Measurements from ENCODE around the gene TMEM250. TPM values are rescaled to one million over a fixed set of nuclear protein-coding genes. Genes with fewer than 3 reads are reported as not detected.

The TMEM250 gene
- total RNA-seq, 1 donor from 2014 or later: 30.2 TPM

DNA sequence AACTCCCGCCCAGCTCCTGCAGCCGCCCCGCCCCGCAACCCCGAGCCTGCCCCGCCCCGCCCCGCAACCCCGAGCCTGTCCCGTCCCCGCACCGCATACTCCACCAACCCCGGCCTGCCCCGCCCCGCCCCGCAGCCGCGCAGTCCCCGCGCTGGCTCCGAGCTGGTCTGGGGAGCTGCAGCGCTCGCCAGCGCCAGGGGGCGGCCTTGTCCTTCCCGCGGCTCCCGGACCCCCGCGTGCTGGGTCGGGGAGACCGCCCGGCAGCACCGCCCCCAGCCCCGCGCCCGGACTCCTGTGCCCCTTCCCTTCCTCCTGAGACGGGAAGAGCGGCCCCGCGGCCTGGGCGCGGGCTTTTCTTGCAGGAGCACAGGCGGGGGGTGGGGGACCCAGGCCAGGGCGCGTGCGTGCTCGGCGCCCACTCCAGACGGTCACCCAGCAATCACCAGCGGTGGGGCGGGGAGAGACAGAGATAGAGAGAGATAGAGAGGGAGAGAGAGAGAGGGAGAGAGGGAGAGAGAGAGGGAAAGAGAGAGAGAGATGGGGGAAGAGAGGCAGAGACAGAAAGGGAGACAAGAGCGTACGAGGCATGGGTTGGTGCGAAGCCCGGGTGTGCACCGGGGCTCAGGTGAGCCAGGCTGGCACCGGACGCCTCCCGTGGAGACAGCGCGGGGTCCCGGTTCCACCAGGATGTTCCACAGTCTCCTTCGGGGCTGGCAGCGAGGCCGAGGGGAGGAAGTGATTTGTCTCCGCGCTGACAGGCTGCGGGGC lies 14.7 kb upstream of the TMEM250 start:
- DNase-seq (ENCODE audit: low spot score): no peak

- DNase-seq (ENCODE audit: low spot score): no peak
These were observed 13.9 kb upstream of the TMEM250 start for GRCh38 chr9:136132512-136133050.

- DNase-seq (ENCODE audit: low spot score): no peak
These were observed 13.2 kb upstream of the TMEM250 start for GRCh38 chr9:136131629-136132511.

DNA sequence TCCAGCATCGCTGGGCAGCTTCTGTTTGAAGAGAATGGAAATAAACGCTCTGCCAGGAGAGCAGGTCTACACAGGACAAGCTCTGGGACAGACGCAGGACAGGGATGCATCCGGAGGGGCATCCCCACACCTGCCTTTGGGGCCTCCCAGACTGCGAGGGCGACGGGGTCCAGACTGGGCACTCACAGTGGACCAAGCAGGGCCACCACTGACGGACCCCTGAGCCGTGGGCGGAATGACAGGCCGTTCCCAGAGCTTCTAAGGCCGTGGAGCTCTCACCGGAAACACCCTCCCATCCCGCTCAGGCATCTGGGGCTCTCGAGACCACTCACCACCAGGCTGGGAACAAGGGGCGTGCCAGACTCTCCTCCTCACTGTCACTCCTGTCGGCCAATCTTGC lies 10.5 kb upstream of the TMEM250 start:
- no peak for DNase-seq (ENCODE audit: low spot score)

DNA sequence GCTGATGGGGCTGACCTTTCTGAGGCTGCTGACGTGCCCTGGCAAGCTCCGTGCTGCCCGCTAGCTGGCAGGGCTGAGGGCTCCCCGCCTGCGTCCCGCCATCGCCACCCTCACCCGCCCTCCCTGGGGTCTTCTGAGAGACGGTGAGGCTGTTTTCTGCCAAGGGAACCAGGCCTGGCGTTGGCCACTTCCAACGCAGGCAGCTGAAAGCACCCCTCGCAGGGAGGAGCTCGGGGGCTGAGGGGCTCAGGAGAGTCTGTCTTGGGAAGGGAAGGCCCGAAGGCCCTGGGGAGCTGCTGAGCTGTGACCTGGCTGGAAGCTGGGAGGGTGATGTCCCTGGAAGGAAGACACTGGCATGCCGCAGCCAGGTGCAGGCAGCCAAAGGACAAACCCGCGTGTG lies 9.8 kb upstream of the TMEM250 start:
- DNase-seq (ENCODE audit: low spot score): no peak

GRCh38 chr9:136127313-136127712 lies 8.6 kb upstream of the TMEM250 start:
- DNase-seq (ENCODE audit: low spot score): no peak

GRCh38 chr9:136124976-136125692 lies 6.5 kb upstream of the TMEM250 start:
- no peak for DNase-seq (ENCODE audit: low spot score)

DNA sequence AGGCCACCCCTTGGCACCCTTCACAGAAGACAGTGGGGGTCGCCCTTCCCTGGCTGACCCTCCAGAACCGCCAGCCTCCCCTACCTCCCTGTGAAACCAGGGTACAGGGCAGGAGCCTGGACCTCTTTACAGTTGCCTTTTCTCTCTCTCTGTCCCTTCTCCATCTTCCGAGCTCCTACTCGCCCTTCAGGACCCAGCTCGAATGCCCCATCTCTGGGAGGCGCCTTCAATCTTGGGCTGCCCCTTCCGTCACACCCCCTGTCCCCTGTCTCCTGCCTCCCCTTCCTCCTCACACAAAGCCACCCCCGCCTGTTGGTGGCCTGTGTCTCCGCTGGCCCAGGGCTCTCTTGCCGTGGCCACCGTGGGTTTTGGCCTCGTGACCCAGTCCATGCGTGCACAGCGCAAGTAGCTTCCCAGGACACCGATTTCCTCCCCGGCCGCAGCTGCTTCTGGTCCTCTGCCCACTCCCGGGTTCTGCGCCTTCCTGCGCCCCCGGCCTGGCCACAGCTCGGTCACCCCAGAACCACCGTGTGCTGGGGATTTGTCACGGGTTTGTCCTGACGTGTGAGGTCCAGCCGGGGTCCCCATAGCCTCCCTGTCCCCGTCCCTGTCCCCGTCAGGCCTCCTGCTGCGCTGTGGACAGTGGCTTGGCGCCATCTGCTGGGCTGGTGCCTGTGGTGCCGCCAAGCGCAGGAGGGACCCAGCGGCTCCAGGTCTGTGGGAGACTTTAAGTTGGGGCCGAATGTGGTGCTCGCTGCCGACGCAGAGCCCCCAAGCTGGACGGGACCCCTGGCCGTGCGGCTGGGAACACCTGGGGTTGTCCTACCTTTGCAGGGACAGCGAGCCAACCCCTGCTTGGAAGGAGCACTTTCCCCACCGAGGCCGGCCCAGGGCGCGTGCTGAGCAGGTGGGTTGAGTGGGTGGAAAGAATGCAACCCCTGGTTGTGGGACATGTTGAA lies 4.0 kb upstream of the TMEM250 start:
- no peak for DNase-seq (ENCODE audit: low spot score)

DNA sequence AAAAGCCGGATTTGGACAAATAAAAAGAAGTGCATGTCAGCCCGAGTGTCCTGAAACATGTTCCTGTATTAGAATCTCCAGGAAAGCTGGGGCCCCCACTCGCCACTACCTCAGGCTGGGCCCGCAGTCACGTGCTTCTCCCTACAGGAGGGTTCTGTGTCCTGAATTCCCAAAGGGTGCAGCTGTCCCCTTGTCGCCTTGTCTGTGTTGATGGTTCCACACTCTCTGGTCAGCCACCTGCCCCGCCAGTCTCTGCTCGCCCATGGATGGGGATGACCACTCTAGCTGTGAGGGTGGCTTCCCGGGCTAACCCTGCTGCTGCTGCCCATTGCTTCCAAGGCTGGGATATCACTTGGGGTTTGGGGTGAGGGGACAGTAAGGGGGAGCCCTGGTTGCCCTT lies 3.1 kb upstream of the TMEM250 start:
- DNase-seq (ENCODE audit: low spot score): no peak

- no peak for DNase-seq (ENCODE audit: low spot score)
These were observed 1.8 kb upstream of the TMEM250 start for GRCh38 chr9:136120438-136120844.

DNA sequence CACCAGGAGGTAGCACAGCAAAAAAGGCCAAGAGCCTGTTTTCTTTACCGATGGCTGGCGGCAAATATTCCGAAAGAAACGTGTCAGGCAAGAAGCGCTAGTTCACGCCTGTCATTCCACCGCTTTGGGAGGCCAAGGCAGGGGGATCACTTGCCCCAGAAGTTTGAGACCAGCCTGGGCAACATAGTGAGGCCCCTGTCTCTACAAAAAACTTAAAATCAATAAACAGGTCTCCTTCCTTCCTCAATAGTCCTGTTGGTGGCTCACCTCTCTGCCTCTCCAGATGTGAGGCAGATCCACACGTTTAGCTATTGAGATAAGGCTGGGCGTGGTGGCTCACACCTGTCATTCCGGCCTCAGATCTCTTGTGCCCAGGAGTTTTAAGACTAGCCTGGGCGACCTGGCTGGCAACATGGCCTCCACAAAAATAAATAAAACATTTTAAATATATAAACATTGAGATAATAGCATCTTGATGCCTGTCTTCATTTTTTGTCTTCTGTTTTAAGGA lies 1.3 kb upstream of the TMEM250 start:
- no peak for DNase-seq (ENCODE audit: low spot score)

GRCh38 chr9:136119061-136119882 lies 597 bp upstream of the TMEM250 start:
- no peak for DNase-seq (ENCODE audit: low spot score)

GRCh38 chr9:136117916-136118319 lies 757 bp downstream of the TMEM250 start:
- no peak for DNase-seq (ENCODE audit: low spot score)

DNA sequence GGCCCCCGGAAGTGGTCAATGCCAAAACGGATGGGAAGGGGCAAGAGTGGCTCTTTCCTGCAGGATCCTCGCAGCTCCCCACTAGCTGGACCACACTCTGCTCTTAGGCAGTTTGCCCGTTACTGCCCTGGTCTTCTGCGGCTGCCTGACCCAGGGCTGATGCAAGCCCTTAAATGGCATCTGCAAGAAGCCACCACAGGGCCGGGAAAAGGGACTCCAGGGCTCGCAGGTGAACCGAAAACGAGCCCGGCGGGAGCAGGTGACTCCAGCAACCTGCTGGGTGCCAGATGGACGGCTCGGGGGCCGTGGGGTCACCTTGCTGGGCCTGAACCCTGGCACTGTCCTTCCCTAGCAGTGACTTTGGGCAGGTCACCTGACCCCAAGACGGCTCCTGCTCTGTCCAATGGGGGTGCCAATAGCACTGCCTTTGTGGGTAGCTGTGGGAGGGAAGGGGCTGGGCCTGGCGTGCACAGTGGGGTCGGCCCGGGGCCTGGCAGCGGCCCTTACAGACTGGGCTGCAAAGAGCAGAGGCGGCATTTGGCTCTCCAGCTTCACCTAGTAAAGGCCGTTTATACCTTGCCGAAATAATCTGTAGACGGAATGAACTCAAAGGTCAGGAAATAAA lies 1.3 kb downstream of the TMEM250 start:
- DNase-seq (ENCODE audit: low spot score): no peak

DNA sequence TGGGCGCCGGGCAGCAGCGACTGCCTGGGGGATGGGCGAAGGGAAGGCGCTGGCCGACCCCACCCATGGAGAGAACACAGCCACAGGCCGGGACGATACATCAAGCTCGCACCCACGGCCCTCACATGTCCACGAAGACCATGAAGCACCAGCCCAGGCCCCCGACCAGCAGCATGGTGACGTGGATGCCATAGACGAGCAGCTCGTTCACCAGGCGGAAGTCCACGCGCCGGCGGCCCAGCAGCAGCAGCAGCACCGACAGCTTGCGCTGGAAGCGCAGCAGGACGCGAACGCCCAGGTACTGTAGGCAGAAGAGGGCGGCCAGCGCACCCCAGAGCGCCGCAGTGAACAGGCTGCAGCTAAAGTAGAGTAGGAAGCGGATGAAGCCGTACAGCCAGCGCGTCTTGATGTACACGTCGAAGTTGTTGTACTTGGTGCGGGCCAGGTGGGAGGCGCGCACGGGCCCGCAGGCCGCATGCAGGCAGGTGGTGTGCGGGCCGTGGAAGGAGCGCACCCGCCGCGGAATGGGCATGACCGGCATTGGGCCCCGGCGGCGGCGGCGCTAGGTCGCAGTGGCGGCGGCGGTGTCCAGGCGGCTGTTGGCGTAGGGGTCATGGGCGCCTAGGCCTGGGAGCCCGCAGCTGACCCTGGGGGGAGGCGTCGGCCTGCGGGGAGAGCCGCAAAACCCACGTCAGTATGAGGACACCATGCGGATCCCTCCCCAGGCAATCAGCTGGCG lies 2.1 kb downstream of the TMEM250 start:
- no peak for DNase-seq (ENCODE audit: low spot score)

GRCh38 chr9:136115641-136116359 lies 2.9 kb downstream of the TMEM250 start:
- no peak for DNase-seq (ENCODE audit: low spot score)

DNA sequence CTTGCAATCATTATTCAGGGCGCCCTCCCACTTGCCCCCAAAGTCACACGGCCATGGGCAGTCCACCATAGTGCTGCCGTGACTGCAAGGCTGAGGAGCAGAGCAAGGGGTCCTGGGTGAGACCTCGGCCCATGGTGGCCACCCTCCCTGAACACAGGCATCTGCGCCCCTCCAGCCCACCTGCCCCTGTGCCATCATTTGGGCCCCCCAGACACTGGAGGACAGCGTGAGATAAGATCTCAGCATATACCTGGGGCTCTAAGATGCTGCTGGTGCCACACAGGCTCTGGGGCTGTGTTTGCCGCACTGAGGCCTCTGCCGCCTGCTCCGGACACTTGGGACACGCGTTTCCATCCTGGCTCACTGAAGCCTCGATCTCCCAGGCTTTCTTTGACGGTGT lies 3.5 kb downstream of the TMEM250 start:
- DNase-seq (ENCODE audit: low spot score): no peak

Data from mesenteric fat pad (tissue), 1 donor.